GM21381 (cell line): ENCODE data around the gene SPTLC3.
"Not testable (repeated sequence)": the region's sequence is repeated elsewhere in the genome, so short reads cannot be mapped to it uniquely, and the experiment has no call there.

Source experiments
- ATAC-seq: cut with Tn5 transposase; IDR thresholded peaks from one replicate; pipeline ENCODE4 v1.9.1; 2021; ENCODE audit warnings: mild to moderate bottlenecking, moderate library complexity; ENCODE audit not compliant: unreplicated experiment

Gene SPTLC3

GRCh38 chr20:13008761-13009681, at the start of gene SPTLC3:
SPTLC3 (plus strand) TSS chr20:13008972; CDS start chr20:13009268, 296 bp downstream.
- peak; percentile 23 for ATAC-seq

GRCh38 chr20:12961725-12962124, 47.0 kb upstream of the SPTLC3 start:
- ATAC-seq = no peak

- ATAC-seq = no peak
Observed at GRCh38 chr20:12962895-12963294, 45.9 kb upstream of the SPTLC3 start.

GRCh38 chr20:12963416-12963815, 45.4 kb upstream of the SPTLC3 start:
- no peak for ATAC-seq

GRCh38 chr20:12965212-12965869, 43.4 kb upstream of the SPTLC3 start:
- no peak for ATAC-seq

GRCh38 chr20:12965870-12966251, 42.9 kb upstream of the SPTLC3 start:
- no peak for ATAC-seq

- ATAC-seq = no peak
Observed at GRCh38 chr20:12966468-12967085, 42.2 kb upstream of the SPTLC3 start.

DNA sequence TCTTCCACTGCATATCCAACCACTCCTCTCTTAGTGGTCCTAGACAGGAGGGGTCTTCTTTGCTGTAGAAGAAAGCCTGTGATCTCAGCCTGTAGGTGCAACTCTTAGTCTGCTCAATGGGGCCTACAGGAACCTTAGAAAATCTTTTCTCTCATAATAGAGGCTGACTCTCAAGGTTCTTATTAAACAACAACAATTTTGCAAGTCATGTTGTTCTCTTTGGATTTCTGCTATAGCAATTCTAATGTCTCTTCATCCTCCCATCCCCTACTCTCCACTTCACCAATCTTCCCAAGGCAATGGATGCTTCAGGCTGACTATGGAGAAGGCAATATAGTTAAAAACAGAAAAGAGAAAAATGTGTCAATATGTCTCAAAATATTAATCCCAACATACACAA, 40.8 kb upstream of the SPTLC3 start:
- no peak for ATAC-seq

- ATAC-seq = no peak
Observed at GRCh38 chr20:12968472-12968871, 40.3 kb upstream of the SPTLC3 start.

- ATAC-seq = no peak
Observed at GRCh38 chr20:12969071-12969669, 39.6 kb upstream of the SPTLC3 start.

DNA sequence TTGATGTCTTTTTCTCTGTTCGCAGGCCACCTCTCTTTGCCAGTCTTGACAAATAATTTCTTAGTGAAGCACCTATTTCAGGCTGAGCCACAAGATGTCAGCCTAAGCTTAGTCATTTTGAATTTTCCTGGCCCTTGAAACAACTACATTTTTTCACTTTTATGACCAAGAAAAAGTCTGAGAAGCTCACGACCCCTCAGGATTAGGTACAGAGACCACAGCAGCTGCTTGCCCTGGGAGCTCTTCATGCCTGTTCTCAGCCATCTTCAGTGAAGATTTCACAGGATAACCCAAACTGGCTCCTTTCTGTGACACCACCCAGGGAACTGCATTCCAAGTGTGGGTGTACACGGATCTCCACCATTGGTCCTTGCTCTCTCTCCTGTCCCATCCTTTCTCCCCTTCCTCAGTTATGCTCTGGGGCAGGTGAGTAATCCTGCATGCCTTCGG, 38.4 kb upstream of the SPTLC3 start:
- ATAC-seq = no peak

DNA sequence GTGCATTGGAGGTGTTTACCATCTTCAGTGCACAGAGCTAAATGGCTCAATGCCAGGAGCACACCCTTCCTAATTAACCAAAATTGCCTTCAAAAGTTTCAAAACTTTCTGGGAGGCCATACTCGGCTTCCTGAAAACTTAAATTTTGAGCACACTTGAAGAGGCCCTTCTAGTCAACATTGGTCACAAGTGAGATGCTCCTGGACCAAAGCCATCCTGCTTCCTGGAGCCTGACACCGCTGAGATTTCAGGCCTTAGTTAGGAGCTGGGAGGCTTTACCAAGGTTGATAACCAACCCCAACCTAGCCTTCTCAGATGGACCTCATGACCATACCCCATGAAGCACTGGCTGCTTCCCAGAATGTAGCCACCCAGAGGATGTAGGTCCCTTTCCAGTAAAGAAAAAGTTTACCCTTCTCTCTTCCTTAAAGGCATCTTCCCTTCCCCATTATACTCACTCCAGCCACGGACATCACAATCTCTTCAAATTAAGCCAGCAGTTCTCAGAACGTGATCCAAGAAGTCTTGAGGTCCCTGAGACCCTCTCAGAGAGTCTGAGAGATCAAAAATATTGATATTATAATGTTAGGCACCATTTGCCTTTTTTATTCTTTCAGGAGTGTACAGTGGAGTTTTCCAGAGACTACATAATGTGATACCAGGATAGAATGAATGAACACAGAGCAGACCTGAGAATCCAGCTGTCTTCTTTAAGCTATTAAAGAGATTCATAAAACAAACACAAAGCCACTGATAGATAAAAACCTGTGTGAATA, 32.8 kb upstream of the SPTLC3 start:
- no peak for ATAC-seq

DNA sequence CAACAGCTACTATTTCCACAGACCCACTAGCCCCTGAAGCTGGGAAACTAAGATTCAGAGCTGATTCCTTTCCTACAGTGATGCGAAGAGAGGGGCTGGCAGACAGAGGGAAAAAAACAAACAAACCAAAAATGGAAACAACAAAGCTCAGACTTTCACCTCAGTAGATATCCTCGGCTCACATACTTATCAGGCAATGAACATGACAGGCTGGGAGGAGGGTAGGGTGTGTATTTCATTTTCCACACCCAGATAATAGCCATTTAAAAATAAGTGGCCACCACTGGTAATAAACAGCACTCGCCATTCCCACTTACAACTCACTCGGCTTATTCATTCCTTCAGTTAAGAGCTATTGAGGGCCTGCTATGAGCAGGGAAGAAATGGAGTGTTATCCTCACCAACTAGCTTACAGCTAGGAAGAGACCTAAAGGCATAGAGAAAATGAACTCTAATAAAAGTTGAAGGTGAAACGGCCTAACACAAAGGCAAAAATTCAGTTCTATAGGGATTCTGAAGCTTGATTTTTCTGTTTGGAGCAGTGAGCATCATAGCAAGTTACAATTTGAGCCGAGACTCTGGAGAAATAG, 32.0 kb upstream of the SPTLC3 start:
- no peak for ATAC-seq

DNA sequence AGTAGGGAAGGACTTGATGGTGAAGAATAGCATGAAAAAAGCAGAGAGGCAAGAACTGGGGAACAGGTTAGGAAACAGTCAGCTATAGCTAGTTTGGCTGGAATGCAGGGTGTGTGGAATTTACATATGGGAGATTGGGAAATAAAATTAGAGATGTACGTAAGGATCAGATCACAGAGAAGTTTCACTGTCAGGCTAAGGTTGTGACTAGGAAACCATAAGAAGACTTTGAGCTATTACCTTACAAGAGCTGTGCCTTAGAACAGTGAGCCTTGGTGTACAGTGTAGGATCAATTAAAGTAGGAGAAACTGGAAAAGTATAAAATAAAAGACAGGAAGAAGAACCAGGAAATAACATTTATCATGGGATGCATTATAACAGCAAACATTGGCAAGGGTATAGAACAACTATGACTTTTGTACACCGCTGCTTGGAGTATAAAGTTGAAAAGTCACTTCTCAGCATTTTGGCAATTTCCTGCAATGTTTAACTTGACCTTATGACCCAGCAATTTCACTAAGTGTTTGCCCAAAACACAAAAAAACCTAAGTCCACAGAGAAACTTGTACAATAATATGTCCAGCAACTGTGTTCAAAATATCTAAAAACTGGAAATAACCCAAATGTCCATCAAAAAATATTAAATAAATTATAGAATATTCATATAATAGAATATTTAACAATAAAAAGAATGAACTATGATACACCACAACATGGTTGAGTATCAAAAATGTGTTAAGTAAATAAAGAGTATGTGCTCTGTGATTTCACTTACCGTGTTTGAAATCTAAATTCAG, 31.2 kb upstream of the SPTLC3 start:
- ATAC-seq = no peak

- ATAC-seq = no peak
Observed at GRCh38 chr20:12978126-12978394, 30.7 kb upstream of the SPTLC3 start.

GRCh38 chr20:12978613-12979495, 29.9 kb upstream of the SPTLC3 start:
- no peak for ATAC-seq

DNA sequence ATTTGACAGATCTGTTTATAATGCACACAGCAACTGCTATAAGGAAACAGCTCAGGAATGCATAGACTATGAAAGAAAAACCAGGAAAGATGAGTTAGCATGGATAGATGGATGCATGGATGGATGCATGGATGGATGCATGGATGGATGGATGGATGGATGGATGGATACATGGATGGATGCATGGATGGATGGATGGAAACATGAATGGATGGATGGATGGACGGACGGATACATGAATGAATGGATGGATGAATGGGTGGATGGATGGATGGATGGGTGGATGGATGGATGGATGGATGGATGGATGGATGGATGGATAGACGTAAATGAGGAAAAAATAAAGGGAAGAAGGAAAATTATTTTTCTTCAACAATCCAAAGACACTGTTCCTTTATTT, 29.1 kb upstream of the SPTLC3 start:
- not testable (repeated sequence) for ATAC-seq

DNA sequence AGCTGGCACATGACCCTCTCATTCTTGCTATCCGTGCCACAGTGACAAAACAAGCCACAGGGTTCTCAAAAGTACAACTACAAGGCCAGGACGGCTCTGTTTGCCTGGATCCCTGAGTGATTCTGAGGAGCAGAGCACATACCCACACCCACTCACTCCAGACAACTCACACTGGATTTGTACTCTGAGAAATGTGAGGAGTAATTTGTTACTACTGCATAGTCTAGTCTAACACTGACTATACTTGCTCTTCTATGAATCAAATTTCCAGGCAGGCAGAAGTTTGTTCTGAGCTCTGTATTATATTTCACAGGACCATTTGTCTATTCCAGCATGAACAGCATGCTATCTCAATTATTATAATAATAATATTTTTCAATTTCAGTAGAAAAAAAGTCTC, 26.7 kb upstream of the SPTLC3 start:
- ATAC-seq = no peak
